Thoracic aorta (tissue), 2 donors: Measurements from ENCODE around the gene GAB3. TPM values are rescaled to one million over a fixed set of nuclear protein-coding genes. Genes with fewer than 3 reads are reported as not detected.
"Not testable (repeated sequence)": the region's sequence is repeated elsewhere in the genome, so short reads cannot be mapped to it uniquely, and the experiment has no call there.

ENCODE experiments used
- ATAC-seq: fragments of 150-250 bp; one replicate; pipeline ENCODE4 v1.8.0; 2017; ENCODE audit warnings: low read depth; ENCODE audit not compliant: insufficient number of reproducible peaks, low FRiP score
- DNase-seq: peaks from one replicate; pipeline ENCODE4 v3.0.0-alpha.2; 2020; ENCODE audit warnings: low spot score
- H3K27ac ChIP-seq, 2 donors: fragments of 200-600 bp; sonication (generic); 1 replicate in 1 of 2; 2 replicates in 1 of 2; pipeline ENCODE4 v1.5.1; 2016; ENCODE audit warnings: mild to moderate bottlenecking in 2 of 2, moderate library complexity in 2 of 2
- H3K27me3 ChIP-seq: fragments of 200-600 bp; sonication (generic); replicated peaks from 2 replicates; pipeline ENCODE4 v1.6.0; 2016; ENCODE audit warnings: mild to moderate bottlenecking; ENCODE audit not compliant: insufficient read depth
- H3K36me3 ChIP-seq: fragments of 200-600 bp; sonication (generic); one replicate; pipeline ENCODE4 v1.5.1; 2016
- H3K4me1 ChIP-seq, 2 donors: fragments of 200-600 bp; sonication (generic); 1 replicate in 1 of 2; 2 replicates in 1 of 2; pipeline versions ENCODE4 v1.5.1 to v1.6.0; 2016; ENCODE audit warnings: low read depth in 2 of 2, mild to moderate bottlenecking in 1 of 2; ENCODE audit not compliant: control insufficient read depth in 1 of 2
- H3K4me3 ChIP-seq: fragments of 200-600 bp; sonication (generic); 2 replicates; pipeline ENCODE4 v1.5.1; 2016; ENCODE audit warnings: mild to moderate bottlenecking
- H3K9me3 ChIP-seq: fragments of 200-600 bp; sonication (generic); 2 replicates; pipeline ENCODE4 v1.5.1; 2016
- total RNA-seq, 2 donors: library from RNA; depleted of rRNA; stranded (reverse); fragments of >200 nt; gene quantifications; one replicate each; pipeline versions ENCODE4 v1.1.0 to v1.2.3, GENCODE V29; 2016
- TF ChIP-seq, protein P1 (sequence below): fragments of 200-600 bp; sonication (generic); IDR thresholded peaks from one replicate; pipeline ENCODE4 v1.5.1; 2019; ENCODE audit warnings: antibody characterized with exemption

Gene GAB3
- total RNA-seq, 2 donors from 2014 or later = 9.2 to 10.9 TPM

DNA sequence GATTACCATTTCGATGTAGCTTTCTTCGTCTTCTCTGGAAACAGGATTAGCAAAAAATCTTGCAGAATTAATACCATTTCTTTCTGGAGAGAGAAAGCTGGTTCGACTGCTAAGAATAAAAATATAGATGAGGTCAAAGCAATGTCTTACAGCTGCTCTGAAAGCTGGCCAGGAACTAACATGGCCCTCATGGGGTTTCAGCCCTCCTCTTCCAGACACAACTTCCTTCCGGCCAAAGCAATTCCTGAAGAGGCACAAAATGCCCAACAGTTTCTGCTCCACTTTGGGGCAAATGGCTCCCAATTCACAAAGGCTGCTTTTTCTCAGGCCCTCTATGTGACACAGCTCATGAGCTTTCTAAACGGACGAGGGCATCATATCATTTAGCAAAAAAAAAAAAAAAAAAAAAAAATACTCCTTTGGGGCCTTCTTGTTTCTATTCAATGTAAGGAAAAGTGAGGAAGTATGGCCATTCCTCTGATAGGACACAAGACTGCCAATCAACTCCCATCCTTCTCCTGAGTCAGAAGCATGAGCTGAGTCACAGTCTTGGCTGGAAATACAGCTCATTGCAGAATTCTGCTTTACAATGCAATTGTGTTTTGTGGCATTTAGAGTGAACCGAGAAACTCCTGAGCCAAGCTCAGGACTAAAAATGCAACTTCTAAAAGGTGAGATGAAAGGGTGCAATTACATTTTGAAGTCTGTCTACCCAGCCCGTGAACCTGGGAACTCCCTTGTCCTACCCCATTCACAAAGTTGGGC lies 54.8 kb downstream of the GAB3 start:
- Histone ChIP-seq H3K4me3 (no peak overlapping the region), H3K27me3 (no peaks in the 10 kb centered on the region), H3K9me3 (no peaks in the 10 kb centered on the region), H3K4me1 (peaks cover 0 to 7% of the 10 kb centered on the region in 2 donors), H3K27ac (peak overlapping the region in 1 of 2 donors; percentile 12), H3K36me3 (peaks cover 5% of the 10 kb centered on the region)
- TF ChIP-seq, protein P1, sequence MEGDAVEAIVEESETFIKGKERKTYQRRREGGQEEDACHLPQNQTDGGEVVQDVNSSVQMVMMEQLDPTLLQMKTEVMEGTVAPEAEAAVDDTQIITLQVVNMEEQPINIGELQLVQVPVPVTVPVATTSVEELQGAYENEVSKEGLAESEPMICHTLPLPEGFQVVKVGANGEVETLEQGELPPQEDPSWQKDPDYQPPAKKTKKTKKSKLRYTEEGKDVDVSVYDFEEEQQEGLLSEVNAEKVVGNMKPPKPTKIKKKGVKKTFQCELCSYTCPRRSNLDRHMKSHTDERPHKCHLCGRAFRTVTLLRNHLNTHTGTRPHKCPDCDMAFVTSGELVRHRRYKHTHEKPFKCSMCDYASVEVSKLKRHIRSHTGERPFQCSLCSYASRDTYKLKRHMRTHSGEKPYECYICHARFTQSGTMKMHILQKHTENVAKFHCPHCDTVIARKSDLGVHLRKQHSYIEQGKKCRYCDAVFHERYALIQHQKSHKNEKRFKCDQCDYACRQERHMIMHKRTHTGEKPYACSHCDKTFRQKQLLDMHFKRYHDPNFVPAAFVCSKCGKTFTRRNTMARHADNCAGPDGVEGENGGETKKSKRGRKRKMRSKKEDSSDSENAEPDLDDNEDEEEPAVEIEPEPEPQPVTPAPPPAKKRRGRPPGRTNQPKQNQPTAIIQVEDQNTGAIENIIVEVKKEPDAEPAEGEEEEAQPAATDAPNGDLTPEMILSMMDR = no peak
- peak; percentile 28 for ATAC-seq
- no peak for DNase-seq

GRCh38 chrX:154693394-154693793 lies 57.5 kb downstream of the GAB3 start:
- peaks cover 0 to 7% of the 10 kb centered on the region in 2 donors for H3K4me1 ChIP-seq
- no peak overlapping the region for H3K27ac ChIP-seq
- H3K36me3 ChIP-seq = no peaks in the 10 kb centered on the region
- no peak overlapping the region for H3K4me3 ChIP-seq
- DNase-seq = no peak
- H3K9me3 ChIP-seq = no peaks in the 10 kb centered on the region
- H3K27me3 ChIP-seq = no peaks in the 10 kb centered on the region
- no peak for ATAC-seq
- TF ChIP-seq, protein P1 = no peak

DNA sequence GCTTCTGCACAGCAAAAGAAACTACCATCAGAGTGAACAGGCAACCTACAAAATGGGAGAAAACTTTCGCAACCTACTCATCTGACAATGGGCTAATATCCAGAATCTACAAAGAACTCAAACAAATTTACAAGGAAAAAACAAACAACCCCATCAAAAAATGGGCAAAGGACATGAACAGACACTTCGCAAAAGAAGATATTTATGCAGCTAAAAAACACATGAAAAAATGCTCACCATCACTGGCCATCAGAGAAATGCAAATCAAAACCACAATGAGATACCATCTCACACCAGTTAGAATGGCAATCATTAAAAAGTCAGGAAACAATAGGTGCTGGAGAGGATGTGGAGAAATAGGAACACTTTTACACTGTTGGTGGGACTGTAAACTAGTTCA lies 60.4 kb downstream of the GAB3 start:
- not testable (repeated sequence) for H3K4me3 ChIP-seq, H3K36me3 ChIP-seq, H3K9me3 ChIP-seq, H3K27ac ChIP-seq, H3K4me1 ChIP-seq, H3K27me3 ChIP-seq, ATAC-seq, DNase-seq

- not testable (repeated sequence) for H3K4me3 ChIP-seq, H3K27me3 ChIP-seq, H3K9me3 ChIP-seq, DNase-seq, H3K36me3 ChIP-seq, H3K27ac ChIP-seq, H3K4me1 ChIP-seq, ATAC-seq
Measured at GRCh38 chrX:154672084-154672483, 78.8 kb downstream of the GAB3 start.

GRCh38 chrX:154670848-154671247 lies 80.0 kb downstream of the GAB3 start:
- H3K9me3 ChIP-seq, H3K36me3 ChIP-seq, ATAC-seq, H3K27me3 ChIP-seq, DNase-seq, H3K4me3 ChIP-seq, H3K27ac ChIP-seq, H3K4me1 ChIP-seq: not testable (repeated sequence)

DNA sequence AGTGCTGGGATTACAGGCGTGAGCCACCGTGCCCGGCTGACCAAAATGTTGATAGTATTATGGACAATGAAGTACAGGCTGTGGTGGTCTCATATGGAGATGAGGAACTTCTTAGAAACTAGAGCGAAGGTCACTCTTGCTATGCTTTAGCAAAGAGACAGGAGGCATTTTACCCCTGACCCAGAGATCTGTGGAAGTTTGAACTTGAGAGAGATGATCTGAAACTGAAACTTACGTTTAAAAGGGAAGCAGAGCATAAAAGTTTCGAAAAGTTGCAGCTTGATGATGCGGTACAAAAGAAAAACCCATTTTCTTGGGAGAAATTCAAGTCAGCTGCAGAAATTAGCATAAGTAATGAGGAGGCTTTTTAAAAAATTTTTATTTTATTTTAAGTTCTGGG lies 89.0 kb downstream of the GAB3 start:
- no peak overlapping the region for H3K4me3 ChIP-seq
- TF ChIP-seq, protein P1 = no peak
- no peaks in the 10 kb centered on the region for H3K27me3 ChIP-seq
- DNase-seq = no peak
- no peak for ATAC-seq
- H3K36me3 ChIP-seq = no peaks in the 10 kb centered on the region
- H3K9me3 ChIP-seq = no peaks in the 10 kb centered on the region
- H3K4me1 ChIP-seq = no peaks in the 10 kb centered on the region
- no peak overlapping the region for H3K27ac ChIP-seq

GRCh38 chrX:154661170-154661569 lies 89.7 kb downstream of the GAB3 start:
- no peaks in the 10 kb centered on the region for H3K4me1 ChIP-seq
- no peak overlapping the region for H3K27ac ChIP-seq
- H3K4me3 ChIP-seq = no peak overlapping the region
- H3K27me3 ChIP-seq = no peaks in the 10 kb centered on the region
- H3K9me3 ChIP-seq = no peaks in the 10 kb centered on the region
- DNase-seq = no peak
- TF ChIP-seq, protein P1 = no peak
- no peaks in the 10 kb centered on the region for H3K36me3 ChIP-seq
- ATAC-seq = no peak
